ENCODE results near the gene NFIA. TPM values are rescaled to one million over a fixed set of nuclear protein-coding genes. Genes with fewer than 3 reads are reported as not detected.
A peak's percentile ranks its signal among the peaks of the same experiment; 100 is the strongest.

The NFIA gene
- total and polyA plus RNA-seq, 2 of the 13 experiments (the other 11 are each of a cell fraction or from before 2014, with no cell fraction given) = 14.7 to 28.5 TPM

DNA sequence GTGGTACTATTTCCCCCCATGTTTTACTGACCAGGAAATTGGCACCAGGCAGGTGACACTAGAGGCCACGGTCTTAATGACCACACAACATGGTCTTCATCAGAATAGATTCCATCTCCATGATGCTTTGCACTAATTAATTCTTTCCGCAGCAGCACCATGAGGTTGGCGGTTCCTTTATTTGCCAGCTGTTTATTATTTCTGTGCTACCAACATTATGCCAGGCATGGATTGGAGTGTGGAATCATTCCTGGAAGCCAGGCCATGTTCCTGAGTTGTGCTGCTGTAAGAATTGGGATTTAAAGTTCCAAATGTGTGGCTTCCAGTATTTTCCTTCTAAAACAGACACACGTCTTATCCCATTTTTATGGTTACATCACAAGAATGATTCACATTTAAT, 107.8 kb downstream of the NFIA start (continued):
- TF ChIP-seq ZNF260 (CRISPR knock-in tag; IDR thresholded peaks at IDR 0.05; ENCODE audit: borderline replicate concordance, low read depth) = no peak
- TF ChIP-seq ZNF781 (CRISPR knock-in tag; IDR thresholded peaks at IDR 0.05; ENCODE audit: borderline replicate concordance, not compliant biosample characterization) = no peak
- no peak for TF ChIP-seq KLF16 (CRISPR knock-in tag; IDR thresholded peaks at IDR 0.05)

GRCh38 chr1:61190618-61191432, 108.5 kb downstream of the NFIA start:
- CTCF ChIA-PET (ENCODE audit: low intra/inter-chr PET ratio, low total read pairs) = no interaction called here
- FAIRE-seq = no peak
- H4K20me1 ChIP-seq (ENCODE audit: insufficient read depth, low read length) = no peaks in the 10 kb centered on the region
- peaks cover 23% of the 10 kb centered on the region for H3K4me1 ChIP-seq (ENCODE audit: insufficient read depth, low read length)
- no peaks in the 10 kb centered on the region for H3K9me3 ChIP-seq (ENCODE audit: low read length)
- no peak for DNase-seq (ENCODE audit: low spot score)
- ATAC-seq = no peak
- no peak overlapping the region for H3K4me3 ChIP-seq (replicated peaks in 1 of 3; ENCODE audit: insufficient read depth in 1 of 3, low read depth in 2 of 3, low read length in 3 of 3)
- in situ Hi-C loops (cut with HindIII; ENCODE audit: extremely low pct_ligation_motif_present, low pct_unique_long_range_greater_than_20kb) (no loop called here), intact Hi-C loops (cut with micrococcal nuclease; ENCODE audit: unreplicated experiment) (no loop called here)
- H3K36me3 ChIP-seq (replicated peaks in 1 of 2; ENCODE audit: control insufficient read depth in 1 of 2, insufficient read depth in 2 of 2, low read length in 2 of 2) = no peaks in the 10 kb centered on the region; a peak in 1 of 5 replicates
- H3K4me2 ChIP-seq (ENCODE audit: low read depth, low read length) = no peak overlapping the region
- 99% methylated on average over 5 of the region's 5 CpGs for WGBS (ENCODE audit: low lambda C conversion rate)
- TF ChIP-seq TBP (CRISPR knock-in tag; IDR thresholded peaks at IDR 0.05) = no peak
- TF ChIP-seq, protein P1, sequence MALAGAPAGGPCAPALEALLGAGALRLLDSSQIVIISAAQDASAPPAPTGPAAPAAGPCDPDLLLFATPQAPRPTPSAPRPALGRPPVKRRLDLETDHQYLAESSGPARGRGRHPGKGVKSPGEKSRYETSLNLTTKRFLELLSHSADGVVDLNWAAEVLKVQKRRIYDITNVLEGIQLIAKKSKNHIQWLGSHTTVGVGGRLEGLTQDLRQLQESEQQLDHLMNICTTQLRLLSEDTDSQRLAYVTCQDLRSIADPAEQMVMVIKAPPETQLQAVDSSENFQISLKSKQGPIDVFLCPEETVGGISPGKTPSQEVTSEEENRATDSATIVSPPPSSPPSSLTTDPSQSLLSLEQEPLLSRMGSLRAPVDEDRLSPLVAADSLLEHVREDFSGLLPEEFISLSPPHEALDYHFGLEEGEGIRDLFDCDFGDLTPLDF (CRISPR knock-in tag; IDR thresholded peaks at IDR 0.05) = no peak
- TF ChIP-seq MTF2 (CRISPR knock-in tag; IDR thresholded peaks at IDR 0.05; ENCODE audit: borderline replicate concordance) = no peak
- TF ChIP-seq SUZ12 (IDR thresholded peaks at IDR 0.05; ENCODE audit: low read depth, low read length) = no peak
- TF ChIP-seq NPAS2 (CRISPR knock-in tag; IDR thresholded peaks at IDR 0.05; ENCODE audit: borderline replicate concordance) = no peak
- no peak for TF ChIP-seq ZNF644 (CRISPR knock-in tag; IDR thresholded peaks at IDR 0.05; ENCODE audit: low read depth)
- H2AFZ ChIP-seq (ENCODE audit: low read length) = no peak overlapping the region
- H3K27ac ChIP-seq (ENCODE audit: extremely low read length, insufficient read depth, low read length) = no peak overlapping the region
- POLR2A ChIA-PET = no interaction called here
- TSS peak; percentile 7 for BruUV-seq (replicated peaks)
- peaks cover 88% of the 10 kb centered on the region for H3K79me2 ChIP-seq (ENCODE audit: insufficient read depth, low read length)
- H3K9ac ChIP-seq (ENCODE audit: insufficient read depth, low read depth, low read length) = no peak overlapping the region
- no peaks in the 10 kb centered on the region for H3K27me3 ChIP-seq (ENCODE audit: control insufficient read depth in 1 of 2, insufficient read depth in 2 of 2, low read length in 2 of 2)
